HuH-7 (cell line): ENCODE measurements around the gene COPB1.

Source experiments
- DNase-seq: peaks from one replicate; pipeline ENCODE4 v3.0.0; 2011; ENCODE audit warnings: low spot score

COPB1 gene

DNA sequence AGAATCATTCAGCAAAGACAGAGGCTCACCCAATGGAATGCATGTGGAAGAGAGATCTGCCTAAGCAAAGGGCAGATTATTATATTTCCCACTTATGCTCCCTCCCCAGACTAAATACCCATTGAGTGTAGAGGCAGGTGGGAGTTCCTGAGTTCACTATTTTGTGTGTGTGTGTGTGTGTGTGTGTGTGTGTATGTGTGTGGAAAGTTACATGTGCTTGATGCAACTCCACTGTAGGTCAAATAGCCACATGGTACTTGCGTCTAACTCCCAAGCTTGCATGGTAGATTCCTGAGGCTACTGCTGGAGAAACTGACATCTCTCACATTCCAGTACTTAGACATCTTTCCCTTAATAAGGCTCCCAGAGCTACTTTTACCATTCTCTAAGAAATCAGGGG lies 3.4 kb upstream of the COPB1 start:
- DNase-seq: no peak

DNA sequence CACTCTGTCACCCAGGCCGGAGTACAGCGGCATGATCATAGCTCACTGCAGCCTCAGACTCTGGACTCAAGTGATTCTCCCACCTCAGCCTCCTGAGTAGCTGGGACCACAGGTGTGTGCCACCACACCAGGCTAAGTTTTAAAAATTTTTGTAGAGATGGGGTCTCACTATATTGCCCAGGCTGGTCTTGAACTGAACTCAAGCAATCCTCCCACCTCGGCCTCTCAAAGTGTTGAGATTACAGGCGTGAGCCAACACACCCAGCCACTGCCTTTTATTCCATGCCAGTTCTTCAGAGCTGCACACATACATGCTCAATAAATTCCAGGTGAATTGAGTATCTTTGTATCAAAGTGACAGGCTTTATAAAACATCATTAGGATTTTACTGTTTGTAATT lies 2.4 kb upstream of the COPB1 start:
- no peak for DNase-seq

DNA sequence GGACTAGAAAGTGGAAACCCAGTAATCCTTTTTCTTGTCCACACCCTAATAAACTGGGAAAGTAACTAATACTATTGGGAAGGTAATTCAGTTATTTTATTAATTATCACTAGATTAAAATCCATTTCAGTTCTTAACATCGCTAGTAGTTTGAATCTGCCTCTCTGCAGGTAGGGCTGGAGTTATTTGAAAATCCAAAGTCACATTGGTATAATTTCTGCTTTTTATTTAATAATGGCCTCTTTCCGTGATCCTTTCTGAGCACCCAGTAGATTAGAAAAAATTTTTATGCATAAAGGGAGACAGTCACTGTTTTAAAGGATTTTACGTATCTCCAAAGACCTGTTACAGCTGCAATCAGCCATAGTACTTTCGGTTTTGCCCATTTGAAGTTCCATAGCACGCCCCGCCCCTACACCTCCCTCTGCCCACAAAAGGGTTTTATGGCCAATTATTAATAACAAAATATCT lies 605 bp upstream of the COPB1 start:
- DNase-seq: no peak

DNA sequence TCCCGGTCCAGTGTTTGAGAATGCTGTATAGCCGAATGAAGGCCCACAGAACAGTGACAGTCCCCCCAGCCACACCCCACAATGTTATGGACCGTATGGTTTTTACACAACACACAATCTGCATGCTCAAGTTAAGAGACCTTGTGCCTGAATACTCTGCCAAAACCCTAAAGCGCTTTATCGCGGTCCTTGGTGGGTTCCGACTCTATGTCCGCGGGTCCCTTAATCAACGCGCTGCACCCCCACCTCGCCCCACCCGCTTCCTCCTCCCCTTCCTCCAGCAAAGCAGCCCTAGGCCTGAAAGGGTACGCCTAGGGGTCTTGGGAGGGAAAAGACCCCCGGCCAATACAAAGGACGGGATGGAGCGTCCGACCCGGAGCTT lies 442 bp downstream of the COPB1 start:
- DNase-seq: no peak

DNA sequence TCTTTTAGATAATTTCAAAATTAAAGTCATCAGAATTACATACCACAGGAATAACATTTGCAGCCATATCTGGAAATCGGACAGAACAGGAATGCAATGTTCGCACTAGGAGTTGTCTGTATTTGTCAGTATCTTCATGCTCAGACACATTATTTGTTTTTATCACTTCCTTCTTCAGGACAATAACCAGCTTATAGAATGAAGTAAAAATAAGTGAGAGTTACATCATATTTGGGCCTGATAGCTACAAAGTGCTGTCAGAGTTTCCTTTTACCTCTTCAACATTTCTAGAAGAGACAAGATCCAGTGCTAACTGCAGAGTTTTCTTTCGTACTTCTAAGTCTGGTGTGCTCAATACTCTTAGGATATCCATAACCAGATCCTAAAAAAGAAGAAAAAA lies 18.9 kb downstream of the COPB1 start:
- DNase-seq: no peak

DNA sequence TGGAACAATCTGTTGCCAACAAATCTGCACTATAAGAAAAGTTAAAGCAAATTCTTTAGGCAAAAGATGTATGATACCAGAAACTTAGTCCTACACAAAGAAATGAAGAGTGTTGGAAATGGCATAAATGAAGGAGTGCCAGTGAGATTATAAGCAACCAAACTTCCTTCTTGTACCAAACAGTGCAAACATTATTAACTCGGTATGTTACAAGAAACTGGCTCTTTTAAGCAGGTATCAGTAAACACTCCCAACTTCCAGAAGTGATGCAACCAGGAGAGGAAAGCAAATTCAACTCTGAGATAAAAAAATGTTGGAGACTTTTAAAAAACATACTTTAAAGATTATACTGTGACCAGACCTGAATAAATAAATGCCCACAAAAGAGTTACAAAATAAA lies 28.5 kb downstream of the COPB1 start:
- no peak for DNase-seq

DNA sequence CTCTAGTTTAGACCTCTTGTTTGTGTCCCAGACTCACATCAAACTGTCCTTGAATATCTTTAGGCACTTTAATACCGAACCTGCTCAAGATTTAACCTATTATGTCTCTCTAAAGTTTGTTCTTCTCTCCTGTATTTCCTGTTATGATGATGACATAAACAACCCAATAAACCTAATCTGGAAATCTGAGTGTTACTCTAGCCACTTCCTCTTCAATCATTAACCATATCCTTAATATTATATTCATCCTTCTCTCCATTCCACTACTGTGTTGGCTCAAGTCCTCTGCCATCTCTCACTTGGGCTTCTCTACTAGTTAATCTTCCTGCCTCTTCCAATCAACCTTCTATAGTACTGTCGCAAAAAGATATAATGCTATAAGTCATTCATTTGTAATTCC lies 36.0 kb downstream of the COPB1 start:
- no peak for DNase-seq

DNA sequence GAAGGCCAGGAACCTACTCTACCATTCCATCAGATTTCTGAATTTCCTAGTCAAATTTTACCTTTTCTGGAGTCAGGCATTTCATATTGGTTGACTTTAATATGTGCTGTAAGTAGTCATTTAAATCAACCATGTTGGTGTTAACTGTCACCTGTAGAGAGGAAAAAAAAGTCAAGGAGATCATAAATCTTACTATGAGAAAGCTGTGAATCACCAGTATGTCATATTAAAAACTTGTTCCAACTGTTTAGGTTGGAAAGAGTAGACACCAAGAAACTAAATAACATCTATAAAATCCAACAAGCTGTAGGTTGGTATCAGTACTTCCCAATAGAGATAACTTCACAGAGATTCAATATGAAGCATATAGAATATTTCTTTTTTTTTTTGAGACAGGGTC lies 39.5 kb downstream of the COPB1 start:
- DNase-seq: no peak

DNA sequence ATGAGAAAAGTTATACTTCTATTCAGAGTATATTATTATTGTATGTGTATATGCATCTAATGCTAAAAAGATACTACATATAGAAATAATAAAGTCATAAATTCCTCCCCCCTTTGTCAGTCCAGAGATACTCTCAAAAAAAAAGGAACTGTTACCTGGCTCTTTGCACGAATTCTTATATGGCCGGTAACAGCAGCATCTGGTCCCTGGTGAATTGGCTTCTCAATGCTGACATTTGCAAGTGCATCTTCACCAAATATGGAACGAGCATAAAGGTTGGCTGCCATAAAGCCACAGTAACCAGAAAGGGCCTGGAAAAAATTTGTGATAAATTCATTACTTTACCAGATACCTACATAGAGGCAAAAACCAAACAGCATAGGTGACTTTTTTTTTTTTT lies 41.2 kb downstream of the COPB1 start:
- no peak for DNase-seq

DNA sequence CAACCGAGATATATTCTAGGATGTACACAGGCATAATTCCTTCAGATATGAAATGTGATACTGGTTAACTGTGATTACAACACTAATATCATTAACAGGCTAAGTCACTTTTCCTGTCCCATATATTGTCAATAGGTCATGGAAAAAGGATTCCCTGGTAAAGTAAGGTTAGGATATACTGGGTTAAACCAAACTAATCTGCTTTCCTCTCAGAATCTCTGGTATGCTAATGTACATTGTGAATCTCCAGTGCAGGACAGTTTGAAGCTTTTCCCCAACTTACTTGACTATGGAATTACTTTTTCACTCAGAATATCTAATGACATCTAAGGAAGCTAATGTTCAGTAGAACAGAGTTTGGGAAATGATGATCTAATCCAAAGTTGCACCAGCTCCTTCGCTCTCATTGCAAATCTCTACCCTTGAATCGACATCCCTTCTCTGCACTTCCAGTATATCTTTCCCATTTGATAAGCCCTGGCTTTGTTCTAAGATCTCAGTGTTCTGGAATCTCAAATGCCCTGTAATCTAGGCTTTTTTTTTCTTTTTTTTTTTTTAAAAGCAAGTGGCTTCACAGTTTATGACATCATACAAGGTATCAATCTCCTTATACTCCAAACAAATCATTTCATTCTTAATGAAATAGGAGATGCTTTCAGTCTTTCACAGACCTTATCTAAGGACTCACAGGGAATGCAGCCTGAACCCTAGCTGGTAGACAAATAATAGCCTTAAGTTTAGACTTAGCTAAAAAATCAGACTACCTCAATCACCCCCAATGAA lies 43.8 kb downstream of the COPB1 start:
- no peak for DNase-seq

DNA sequence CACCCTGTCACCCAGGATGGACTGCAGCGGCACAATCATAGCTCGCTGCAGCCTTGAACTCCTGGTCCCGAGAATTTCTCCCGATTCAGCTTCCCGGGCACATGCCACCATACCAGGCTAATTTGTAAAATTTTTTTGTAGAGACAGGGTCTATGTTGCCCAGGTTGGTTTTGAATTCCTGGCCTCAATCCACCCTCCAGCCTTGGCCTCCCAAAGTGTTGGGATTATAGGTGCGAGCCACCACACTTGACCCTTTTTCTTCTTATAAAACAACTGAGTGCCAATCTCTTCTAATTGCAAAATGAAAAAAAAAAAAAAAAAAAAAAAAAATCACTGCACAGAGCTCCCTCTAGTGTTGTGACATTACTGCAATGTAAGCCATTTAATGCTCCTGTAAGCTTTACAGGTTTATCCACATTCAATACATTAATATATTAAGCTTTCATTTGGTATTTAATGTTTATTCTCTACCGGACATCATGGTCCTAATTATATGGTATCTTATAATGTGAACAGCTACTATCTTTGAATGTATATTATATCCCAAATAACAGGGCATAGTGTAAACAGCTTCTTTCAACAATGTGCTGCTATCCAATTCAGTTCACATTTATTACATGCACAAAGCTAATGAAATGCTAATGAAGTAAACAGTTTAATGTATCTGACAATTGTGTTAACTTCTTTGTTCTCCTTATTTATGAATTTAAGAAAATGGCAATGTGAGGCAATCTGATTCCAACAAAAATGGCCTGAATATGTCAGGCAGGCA lies 44.6 kb downstream of the COPB1 start:
- DNase-seq: no peak

DNA sequence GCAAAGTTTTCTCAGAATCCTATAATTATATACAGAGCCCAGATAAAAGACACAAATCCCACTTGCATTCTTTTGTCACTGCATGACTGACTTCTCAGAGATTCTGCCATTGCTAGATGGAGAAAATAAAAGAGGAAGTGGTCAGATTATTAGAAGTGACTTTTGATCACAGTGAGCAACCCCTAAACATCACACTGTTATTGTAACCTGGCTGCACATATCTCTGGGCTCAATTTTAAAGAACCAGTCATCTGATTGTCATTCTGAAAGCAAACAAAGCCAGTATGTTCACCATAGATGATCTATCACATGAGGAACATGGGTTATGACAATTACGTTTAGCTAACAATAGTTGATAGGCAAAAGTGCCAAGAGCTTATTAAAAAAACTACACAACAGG lies 47.8 kb downstream of the COPB1 start:
- DNase-seq: no peak

DNA sequence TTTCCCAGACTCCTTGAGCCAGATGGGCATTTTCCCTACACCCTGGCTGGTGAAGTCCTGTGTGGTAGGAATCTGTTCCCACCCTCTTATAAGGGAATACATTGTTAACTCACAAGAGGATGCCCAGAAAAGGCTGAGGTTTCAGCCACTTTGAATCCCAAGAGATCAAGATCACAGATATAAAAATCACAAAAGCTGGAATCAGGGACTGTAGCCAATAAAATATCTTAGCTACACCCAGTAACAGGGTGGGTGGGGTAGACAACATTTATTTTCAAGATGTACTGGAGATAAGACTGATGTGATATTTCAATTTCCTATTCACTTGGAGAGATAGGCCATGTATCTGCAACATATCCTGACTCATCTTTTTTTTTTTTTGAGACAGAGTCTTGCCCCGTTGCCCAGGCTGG lies 50.3 kb downstream of the COPB1 start:
- DNase-seq: no peak

DNA sequence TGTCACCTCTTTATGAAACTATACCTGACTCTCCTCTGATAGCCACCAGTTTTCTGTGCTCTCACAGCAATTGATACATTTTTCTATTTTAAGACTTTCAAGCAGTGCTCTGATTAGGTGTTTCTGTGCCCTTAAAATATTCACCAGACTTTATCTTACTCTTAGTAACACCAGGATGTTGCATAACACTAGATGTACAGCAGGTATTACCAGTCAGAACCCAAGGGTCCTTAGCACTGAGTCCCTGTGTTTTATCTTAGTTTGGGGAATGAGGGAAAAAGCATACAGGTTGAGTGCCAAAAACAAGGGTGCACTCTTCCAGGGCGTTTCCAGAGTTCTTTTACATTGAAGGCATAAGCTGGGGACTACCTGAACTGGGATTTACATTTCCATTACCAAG lies 51.4 kb downstream of the COPB1 start:
- DNase-seq: no peak

DNA sequence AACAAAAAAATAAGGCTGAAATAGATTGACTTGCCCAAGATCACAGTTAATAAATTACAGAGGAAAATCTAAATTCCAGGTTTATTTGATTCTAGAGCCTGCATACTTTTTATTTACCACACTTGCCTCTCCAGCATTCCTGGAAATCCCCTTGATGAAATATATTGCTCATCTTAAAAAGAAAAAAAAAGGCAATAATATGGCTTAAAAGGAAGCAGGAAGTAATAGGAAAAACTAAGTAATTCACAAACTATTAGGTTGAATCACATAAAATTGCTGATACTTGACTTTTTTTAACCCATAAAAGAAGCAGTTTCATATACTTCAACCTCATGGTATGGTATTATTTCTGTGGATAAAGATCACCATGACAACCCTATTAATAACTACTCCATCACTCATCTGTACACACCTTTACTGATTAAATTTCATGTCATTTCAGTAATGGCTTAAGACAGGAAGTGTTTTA lies 52.9 kb downstream of the COPB1 start:
- DNase-seq: no peak

DNA sequence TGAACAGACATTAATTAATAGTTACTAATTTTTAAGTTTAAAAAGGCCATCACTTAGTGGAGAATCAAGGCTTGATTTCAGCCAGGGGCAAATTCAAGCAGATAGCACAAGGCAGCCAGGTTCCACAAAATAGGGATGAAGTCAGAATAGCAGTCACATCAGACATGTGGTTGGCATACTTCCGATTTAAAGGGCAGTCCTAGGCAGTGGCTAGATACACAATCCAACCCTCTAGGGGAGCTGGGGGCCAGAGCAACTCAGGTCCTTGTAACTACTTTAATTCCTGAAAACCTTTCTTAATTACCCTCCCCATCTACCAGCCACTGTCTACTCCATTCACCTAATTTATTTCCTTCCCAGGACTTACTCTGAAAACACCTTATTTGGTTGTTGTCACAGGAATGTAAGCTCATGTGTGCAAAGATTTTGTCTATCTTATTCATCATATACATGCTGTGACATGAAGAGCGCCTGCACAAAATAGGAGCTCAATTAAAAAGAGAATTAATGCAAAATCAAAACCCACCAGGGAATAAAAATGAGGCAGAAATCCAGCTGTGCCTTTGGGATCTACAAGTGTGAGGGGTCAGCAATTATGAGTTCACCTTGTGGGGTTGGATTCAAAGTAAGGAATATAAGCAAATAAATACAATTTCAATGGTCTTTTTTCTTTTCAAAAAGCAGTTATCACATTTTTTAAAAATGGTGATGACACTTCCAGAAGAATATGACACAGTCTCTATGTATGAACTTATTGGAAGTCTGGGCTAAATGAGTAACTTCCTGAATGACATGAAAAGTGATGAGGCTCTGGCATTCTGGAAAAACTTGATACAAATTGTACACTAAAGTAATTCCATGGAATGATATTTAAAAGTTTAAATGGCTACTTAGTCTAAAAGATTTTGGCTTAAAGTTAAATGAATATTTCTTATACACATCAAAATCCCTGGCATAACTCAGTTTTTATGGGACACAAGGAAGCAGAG lies 53.8 kb downstream of the COPB1 start:
- no peak for DNase-seq

DNA sequence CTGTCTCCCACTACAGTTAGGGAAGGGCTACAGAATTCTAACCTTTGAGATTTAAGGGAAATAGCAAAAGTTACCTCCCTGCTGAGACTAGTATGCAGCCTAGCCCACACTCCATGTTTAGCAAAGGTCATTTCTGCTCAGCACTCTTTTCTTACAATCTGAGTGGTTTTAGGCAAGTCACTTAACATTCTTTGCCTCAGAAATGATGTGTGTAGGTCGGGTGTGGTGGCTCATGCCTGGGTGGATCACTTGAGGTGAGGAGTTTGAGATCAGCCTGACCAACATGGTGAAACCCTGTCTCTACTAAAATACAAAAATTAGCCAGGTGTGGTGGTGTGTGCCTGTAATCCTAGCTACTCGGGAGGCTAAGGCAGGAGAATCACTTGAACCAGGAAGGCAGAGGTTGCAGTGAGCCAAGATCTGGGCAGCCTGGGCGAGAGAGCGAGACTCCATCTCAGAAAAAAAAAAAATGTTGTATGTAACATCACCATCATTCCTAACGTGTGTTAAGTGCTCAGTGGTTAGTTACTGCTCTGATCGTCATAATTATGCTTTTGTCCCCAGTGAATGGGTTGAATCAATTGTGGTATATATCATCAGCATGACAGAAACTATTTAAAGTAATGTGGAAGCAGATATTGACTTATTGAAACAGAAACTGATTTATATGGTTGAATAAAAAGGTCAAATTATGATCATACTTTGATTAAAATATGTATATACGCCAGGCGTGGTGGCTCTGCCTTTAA lies 55.0 kb downstream of the COPB1 start:
- DNase-seq: no peak

DNA sequence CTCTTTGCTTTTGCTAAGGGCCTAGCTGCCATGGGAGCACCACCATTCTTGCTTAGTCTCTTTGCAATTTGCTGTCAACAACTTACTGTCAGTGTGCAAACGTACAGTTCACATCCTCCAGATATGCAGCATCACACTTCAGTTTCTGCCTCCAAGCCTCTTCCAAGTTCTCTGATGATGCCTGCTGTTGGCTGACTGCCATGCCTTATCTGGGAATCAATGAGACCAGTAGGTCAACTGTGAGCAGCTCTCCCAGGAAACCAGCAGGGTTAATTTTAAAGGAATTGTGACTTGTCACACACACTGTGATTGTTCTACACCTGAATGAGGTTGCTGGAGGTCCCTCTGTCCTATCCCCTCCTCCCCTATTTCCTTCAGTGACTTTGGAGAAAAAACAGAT lies 56.0 kb downstream of the COPB1 start:
- no peak for DNase-seq

DNA sequence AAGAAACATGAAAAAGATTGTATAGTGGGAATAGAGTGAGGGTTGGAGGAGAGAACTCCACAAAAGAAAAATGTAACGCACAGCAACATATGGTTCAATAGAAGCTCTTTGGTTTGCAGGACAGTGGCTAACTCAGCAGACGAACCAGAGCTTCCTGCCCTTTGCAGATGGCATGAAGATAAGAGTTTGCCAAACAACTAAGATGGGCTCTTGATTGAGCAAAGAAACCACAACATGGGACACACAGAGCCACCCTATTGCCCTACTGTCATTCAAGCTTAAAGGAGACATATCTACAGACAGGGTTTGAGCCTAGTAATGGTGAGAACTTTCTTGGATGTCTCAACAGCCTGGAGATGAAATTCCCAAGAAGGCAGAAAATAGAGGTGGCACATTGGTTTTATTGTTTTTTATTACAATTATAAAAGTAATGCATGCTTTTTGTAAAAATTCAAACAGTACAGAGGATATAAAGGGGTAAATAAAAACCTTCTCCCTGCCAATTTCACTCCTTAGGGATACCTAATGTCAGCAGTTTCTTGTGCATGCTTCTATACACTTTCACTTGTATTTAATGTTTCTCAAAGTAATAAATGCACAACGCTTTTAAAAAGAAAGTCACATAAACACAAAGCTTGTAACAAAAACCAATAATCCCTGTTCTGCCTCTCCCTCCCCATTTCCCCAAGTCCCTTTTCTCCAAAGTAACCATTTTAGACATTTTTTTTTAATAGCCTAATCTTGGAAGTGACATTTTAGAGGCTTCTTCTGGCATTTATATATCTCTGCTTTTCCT lies 63.7 kb downstream of the COPB1 start:
- no peak for DNase-seq

DNA sequence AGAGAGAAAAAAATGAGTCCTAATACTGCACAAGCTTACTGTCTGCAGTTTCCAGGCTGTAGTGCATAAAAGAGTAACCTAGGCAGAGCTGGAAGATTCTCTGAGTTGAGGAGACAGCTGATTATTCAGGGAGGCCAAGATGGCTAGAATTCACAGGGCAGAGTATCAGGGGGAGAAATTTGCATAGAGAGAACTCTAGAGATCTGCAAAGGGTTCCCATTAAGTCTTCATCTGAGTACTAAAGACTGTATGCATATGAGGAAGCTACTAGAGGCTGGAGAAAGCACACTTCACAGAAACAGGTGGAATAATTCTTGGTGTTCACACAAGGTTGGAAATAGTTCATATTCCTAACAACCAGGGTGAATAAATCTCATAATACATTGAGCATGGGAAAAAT lies 74.0 kb downstream of the COPB1 start:
- no peak for DNase-seq

DNA sequence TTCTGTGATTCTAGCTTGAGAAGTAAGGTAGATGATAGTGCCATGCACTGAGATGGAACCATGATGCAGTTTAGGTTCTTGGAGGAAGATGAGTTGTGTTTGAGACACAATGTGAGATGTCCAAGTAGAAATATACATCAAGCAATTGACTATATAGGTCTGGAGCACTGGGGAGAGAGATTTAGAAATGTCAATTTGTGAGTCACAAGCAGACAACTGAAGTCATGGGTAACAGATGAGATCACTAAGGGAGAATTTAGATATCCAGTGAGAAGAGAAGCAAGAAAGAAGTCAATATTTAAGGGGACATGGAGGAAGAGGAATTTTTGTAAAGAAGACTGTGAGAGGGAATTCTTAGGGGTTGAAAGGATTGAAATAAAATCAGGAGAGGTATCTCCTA lies 75.5 kb downstream of the COPB1 start:
- DNase-seq: no peak
